Neural cell (in vitro differentiated cells): Measurements from ENCODE around the gene CNOT4. TPM values are rescaled to one million over a fixed set of nuclear protein-coding genes. Genes with fewer than 3 reads are reported as not detected.

Experiments used
- H2AFZ ChIP-seq: fragments of 200-600, 300-800 bp; sonication (generic), shearing (Covaris generic); 2 replicates; pipeline ENCODE4 v1.6.0; 2014; ENCODE audit warnings: low read depth, mild to moderate bottlenecking, antibody characterized with exemption, low read length, moderate library complexity
- H3F3A ChIP-seq: fragments of 200-600 bp; shearing (Covaris generic); 2 replicates; pipeline ENCODE4 v1.6.1; 2016; ENCODE audit warnings: mild to moderate bottlenecking, moderate library complexity, mixed read lengths, antibody characterized with exemption, low read length; ENCODE audit not compliant: insufficient read depth, poor library complexity, severe bottlenecking
- H3K27ac ChIP-seq: fragments of 200-600, 300-800 bp; sonication (generic), shearing (Covaris generic); 2 replicates; pipeline ENCODE4 v1.5.1; 2014; ENCODE audit warnings: mild to moderate bottlenecking, low read length, moderate library complexity
- H3K27me3 ChIP-seq: fragments of 300-800, 200-600 bp; sonication (generic), shearing (Covaris generic); 2 replicates; pipeline ENCODE4 v1.6.0; 2014; ENCODE audit warnings: mild to moderate bottlenecking, low read depth, low read length, moderate library complexity; ENCODE audit not compliant: insufficient read depth
- H3K36me3 ChIP-seq: fragments of 300-800, 200-600 bp; sonication (generic), shearing (Covaris generic); 2 replicates; pipeline ENCODE4 v1.5.1; 2014; ENCODE audit warnings: mild to moderate bottlenecking, antibody characterized with exemption, low read length, moderate library complexity; ENCODE audit not compliant: insufficient read depth
- H3K4me2 ChIP-seq: fragments of 300-800, 200-600 bp; sonication (generic), shearing (Covaris generic); 2 replicates; pipeline ENCODE4 v1.6.0; 2014; ENCODE audit warnings: mild to moderate bottlenecking, low read length
- H3K4me3 ChIP-seq: fragments of 300-800, 200-600 bp; sonication (generic), shearing (Covaris generic); 2 replicates; pipeline ENCODE4 v1.5.1; 2014; ENCODE audit warnings: mild to moderate bottlenecking, low read length, moderate library complexity
- H3K79me2 ChIP-seq: fragments of 200-600 bp; shearing (Covaris generic); replicated peaks from 2 replicates; pipeline ENCODE4 v1.6.0; 2014; ENCODE audit warnings: mild to moderate bottlenecking, low read length, moderate library complexity; ENCODE audit not compliant: insufficient read depth
- H3K9ac ChIP-seq: fragments of 300-800, 200-600 bp; sonication (generic), shearing (Covaris generic); 2 replicates; pipeline ENCODE4 v1.6.1; 2016; ENCODE audit warnings: mild to moderate bottlenecking, low read length, mixed read lengths
- H3K9me2 ChIP-seq: fragments of 200-600 bp; shearing (Covaris generic); 2 replicates; pipeline ENCODE4 v1.6.1; 2016; ENCODE audit warnings: mild to moderate bottlenecking, low read length, mixed read lengths; ENCODE audit not compliant: insufficient read depth
- H3K9me3 ChIP-seq: fragments of 200-600, 300-800 bp; sonication (generic), shearing (Covaris generic); 2 replicates; pipeline ENCODE4 v1.6.1; 2016; ENCODE audit warnings: mild to moderate bottlenecking, mixed run types, low read length, moderate library complexity, mixed read lengths
- H4K20me1 ChIP-seq: fragments of 200-600 bp; shearing (Covaris generic); 2 replicates; pipeline ENCODE4 v1.6.1; 2016; ENCODE audit warnings: mild to moderate bottlenecking, mixed run types; ENCODE audit not compliant: insufficient read depth
- CTCF ChIP-seq: fragments of 450-650 bp; IDR thresholded peaks from 2 replicates; pipeline ENCODE4 v1.5.1; 2014; ENCODE audit warnings: antibody characterized with exemption, mild to moderate bottlenecking, moderate library complexity; ENCODE audit not compliant: poor library complexity, severe bottlenecking
- EP300 ChIP-seq: fragments of 450-650 bp; conservative IDR thresholded peaks from 2 replicates; pipeline ENCODE4 v1.6.1; 2014; ENCODE audit warnings: antibody characterized with exemption, mild to moderate bottlenecking, moderate library complexity; ENCODE audit not compliant: poor library complexity, severe bottlenecking
- EZH2 ChIP-seq: fragments of 200-600, 300-800 bp; shearing (Covaris generic), sonication (generic); IDR thresholded peaks from 2 replicates; pipeline ENCODE4 v1.6.1; 2014; ENCODE audit warnings: antibody characterized with exemption, low read length, borderline replicate concordance, mild to moderate bottlenecking; ENCODE audit not compliant: insufficient read depth, poor library complexity, severe bottlenecking
- MXI1 ChIP-seq: fragments of 450-650 bp; conservative IDR thresholded peaks from 2 replicates; pipeline ENCODE4 v1.6.1; 2014; ENCODE audit warnings: antibody characterized with exemption, mild to moderate bottlenecking; ENCODE audit not compliant: poor library complexity, severe bottlenecking
- POLR2AphosphoS5 ChIP-seq: IDR thresholded peaks from 2 replicates; pipeline ENCODE4 v1.6.1; 2012
- RAD21 ChIP-seq: fragments of 450-650 bp; conservative IDR thresholded peaks from 2 replicates; pipeline ENCODE4 v1.6.1; 2014; ENCODE audit warnings: antibody characterized with exemption, mild to moderate bottlenecking, moderate library complexity
- REST ChIP-seq: IDR thresholded peaks from 2 replicates; pipeline ENCODE4 v1.6.1; 2012; ENCODE audit warnings: borderline replicate concordance
- SMC3 ChIP-seq: fragments of 450-650 bp; conservative IDR thresholded peaks from 2 replicates; pipeline ENCODE4 v1.6.1; 2014; ENCODE audit warnings: antibody characterized with exemption, mild to moderate bottlenecking, moderate library complexity; ENCODE audit not compliant: poor library complexity
- TAF1 ChIP-seq: IDR thresholded peaks from 2 replicates; pipeline ENCODE4 v1.6.1; 2012; ENCODE audit warnings: low read depth
- polyA plus RNA-seq: library from polyadenylated mRNA; depleted of rRNA; stranded (reverse); fragments of >200 nt; gene quantifications from 2 replicates; pipeline ENCODE4 v1.2.3, GENCODE V29; 2014

Gene CNOT4
- polyA plus RNA-seq, 1 donor from 2014 or later, result 6.4 TPM

GRCh38 chr7:135518748-135519147 is 8.8 kb upstream of the CNOT4 start:
- Histone ChIP-seq H3K27me3 (no peaks in the 10 kb centered on the region), H3K4me3 (no peak overlapping the region), H3K9me3 (no peaks in the 10 kb centered on the region), H3F3A (no peaks in the 10 kb centered on the region), H3K4me2 (no peak overlapping the region), H3K36me3 (no peaks in the 10 kb centered on the region), H3K79me2 (no peaks in the 10 kb centered on the region), H3K9ac (no peak overlapping the region), H3K27ac (no peak overlapping the region), H3K9me2 (no peaks in the 10 kb centered on the region), H4K20me1 (no peaks in the 10 kb centered on the region), H2AFZ (no peak overlapping the region)
- TF ChIP-seq REST, result no peak
- no peak for TF ChIP-seq MXI1
- TF ChIP-seq TAF1, result no peak
- TF ChIP-seq POLR2AphosphoS5, result no peak
- TF ChIP-seq SMC3, result no peak
- no peak for TF ChIP-seq CTCF
- no peak for TF ChIP-seq EP300
- no peak for TF ChIP-seq RAD21
- no peak for TF ChIP-seq EZH2

GRCh38 chr7:135517060-135517459 is 7.2 kb upstream of the CNOT4 start:
- H3K9me2 ChIP-seq, result no peaks in the 10 kb centered on the region
- H3K9ac ChIP-seq, result no peak overlapping the region
- H3K36me3 ChIP-seq, result no peaks in the 10 kb centered on the region
- TF ChIP-seq MXI1 (no peak), REST (no peak), CTCF (no peak), SMC3 (no peak), POLR2AphosphoS5 (no peak), RAD21 (no peak), EP300 (no peak), EZH2 (no peak), TAF1 (no peak)
- H3K27me3 ChIP-seq, result no peaks in the 10 kb centered on the region
- H3K79me2 ChIP-seq, result no peaks in the 10 kb centered on the region
- no peaks in the 10 kb centered on the region for H4K20me1 ChIP-seq
- no peak overlapping the region for H3K27ac ChIP-seq
- no peak overlapping the region for H2AFZ ChIP-seq
- no peaks in the 10 kb centered on the region for H3K9me3 ChIP-seq
- no peak overlapping the region for H3K4me2 ChIP-seq
- H3F3A ChIP-seq, result no peaks in the 10 kb centered on the region
- no peak overlapping the region for H3K4me3 ChIP-seq
